K562 (cell line): Measurements from ENCODE around the gene SPHKAP. TPM values are rescaled to one million over a fixed set of nuclear protein-coding genes. Genes with fewer than 3 reads are reported as not detected.

ENCODE experiments used
- ATAC-seq: fragments of 200-7000 bp; cut with Tn5 transposase; 3 replicates; pipeline ENCODE4 v1.9.1; 2020; ENCODE audit warnings: moderate library complexity
- BruUV-seq: library from RNA; stranded (reverse); fragments of 400-500 nt; replicated peaks from 2 replicates; lab custom pipeline; 2021; lab: Mats Ljungman, UMichigan
- CTCF ChIA-PET: fragments of 300-600 bp; formaldehyde crosslinking; extraction: SDS; loops from one replicate; lab custom pipeline; 2021; ENCODE audit warnings: low intra/inter-chr PET ratio; lab: Yijun Ruan, JAX
- POLR2A ChIA-PET: fragments of 300-600, 350-650 bp; sonication (Branson Sonifier 250); formaldehyde crosslinking; extraction: SDS; loops from one replicate; lab custom pipeline; 2021; ENCODE audit warnings: antibody characterized with exemption, inconsistent platforms; lab: Yijun Ruan, JAX
- DNase-seq, 4 experiments: peaks; one replicate each; pipeline versions ENCODE4 v3.0.0 to v3.0.0-alpha.2; 2011 to 2018; ENCODE audit warnings: low spot score in 3 of 4, mixed read lengths in 3 of 4; ENCODE audit errors: extremely low read depth in 1 of 4
- FAIRE-seq: peaks from 2 replicates; lab custom pipeline; 2011; peaks lifted over from hg19 to GRCh38; lab: Jason Lieb, UNC
- H2AFZ ChIP-seq: 2 replicates; pipeline ENCODE4 v1.6.0; 2011; ENCODE audit warnings: low read depth, low read length, control low read depth, inconsistent platforms
- H3K27ac ChIP-seq: fragments of 200-600 bp; 3 replicates; pipeline ENCODE4 v1.8.0; 2011; ENCODE audit warnings: low read depth, mild to moderate bottlenecking, control low read depth, inconsistent platforms, low read length, moderate library complexity, mixed read lengths; ENCODE audit errors: extremely low read depth
- H3K27me3 ChIP-seq, 2 experiments: fragments of 300-600 bp in 1 of 2; 2 replicates in 1 of 2; 3 replicates in 1 of 2; pipeline versions ENCODE4 v1.6.0 to v1.8.0; 2011; ENCODE audit warnings: inconsistent platforms in 2 of 2, low read length in 2 of 2, mild to moderate bottlenecking in 1 of 2, mixed read lengths in 1 of 2, moderate library complexity in 1 of 2; ENCODE audit not compliant: control insufficient read depth in 2 of 2, insufficient read depth in 2 of 2
- H3K36me3 ChIP-seq: fragments of 300-600 bp; 3 replicates; pipeline ENCODE4 v1.8.0; 2011; ENCODE audit warnings: mild to moderate bottlenecking, low read length, inconsistent platforms; ENCODE audit not compliant: control insufficient read depth, insufficient read depth
- H3K4me1 ChIP-seq, 2 experiments: fragments of 200-600 bp in 1 of 2; replicated peaks in 1 of 2; 2 replicates in 1 of 2; 3 replicates in 1 of 2; pipeline versions ENCODE4 v1.5.1 to v1.8.0; 2011; ENCODE audit warnings: inconsistent platforms in 2 of 2, low read length in 2 of 2, mild to moderate bottlenecking in 1 of 2, mixed read lengths in 1 of 2, moderate library complexity in 1 of 2; ENCODE audit not compliant: control insufficient read depth in 2 of 2, insufficient read depth in 2 of 2
- H3K4me2 ChIP-seq: 2 replicates; pipeline ENCODE4 v1.6.1; 2011; ENCODE audit warnings: low read length, control low read depth, inconsistent platforms, mixed read lengths; ENCODE audit not compliant: insufficient read depth
- H3K4me3 ChIP-seq: fragments of 200-600 bp; sonication (generic), shearing (Covaris generic); 2 replicates; pipeline ENCODE4 v1.5.1; 2016; ENCODE audit warnings: control low read depth, inconsistent platforms
- H3K79me2 ChIP-seq: fragments of 200-600 bp; 3 replicates; pipeline ENCODE4 v1.8.0; 2011; ENCODE audit warnings: low read length, inconsistent platforms; ENCODE audit not compliant: control insufficient read depth, insufficient read depth
- H3K9ac ChIP-seq, 2 experiments: 2 replicates each; pipeline versions ENCODE4 v1.6.0 to v1.6.1; 2011; ENCODE audit warnings: low read depth in 2 of 2, low read length in 2 of 2, control low read depth in 1 of 2, inconsistent platforms in 1 of 2, mild to moderate bottlenecking in 1 of 2, mixed read lengths in 1 of 2; ENCODE audit not compliant: insufficient read depth in 1 of 2
- H3K9me1 ChIP-seq: one replicate; pipeline ENCODE4 v1.6.0; 2011; ENCODE audit warnings: inconsistent platforms, mild to moderate bottlenecking, low read length, moderate library complexity; ENCODE audit not compliant: control insufficient read depth, insufficient read depth
- H3K9me3 ChIP-seq: replicated peaks from 2 replicates; pipeline ENCODE4 v1.5.1; 2011; ENCODE audit warnings: low read depth, low read length, inconsistent platforms; ENCODE audit not compliant: control insufficient read depth, insufficient read depth
- H4K20me1 ChIP-seq: replicated peaks from 2 replicates; pipeline ENCODE4 v1.6.1; 2011; ENCODE audit warnings: low read length, inconsistent platforms, mixed read lengths; ENCODE audit not compliant: control insufficient read depth, insufficient read depth
- CREBBP ChIP-seq: IDR thresholded peaks from one replicate; pipeline ENCODE4 v1.6.1; 2012; ENCODE audit warnings: low read depth, mild to moderate bottlenecking, control low read depth, inconsistent platforms, low read length
- RAD51 ChIP-seq: fragments of 450-650 bp; IDR thresholded peaks from 2 replicates; pipeline ENCODE4 v1.7.1; 2016; ENCODE audit warnings: low read depth, mild to moderate bottlenecking, borderline replicate concordance
- ZNF764 ChIP-seq: fragments of 250-450 bp; sonication (Bioruptor Pico); IDR thresholded peaks from 2 replicates; pipeline ENCODE4 v1.4.0; 2020; ENCODE audit warnings: low read depth, mild to moderate bottlenecking, moderate library complexity
- WGBS: fragments of 100-300 bp; shearing (Covaris generic); methylation state at CpG from one replicate; pipeline ENCODE4 v1.1.6; 2016; ENCODE audit warnings: low coverage, mixed read lengths; ENCODE audit not compliant: insufficient coverage; ENCODE audit errors: missing lambda C conversion rate; 5-methylcytosine and 5-hydroxymethylcytosine counted together
- in situ Hi-C: fragments of 300-500 bp; cut with MboI; formaldehyde crosslinking; loops from 4 replicates; pipeline ENCODE4 v1.15.0; 2018; ENCODE audit warnings: inconsistent platforms, mixed read lengths
- intact Hi-C: fragments of 100-400 bp; cut with micrococcal nuclease; formaldehyde crosslinking; loops from 2 replicates; pipeline ENCODE4 v1.14.2; 2022
- polyA plus RNA-seq, 8 experiments: library from polyadenylated mRNA; depleted of rRNA in 4 of 8; stranded (reverse) in 5 of 8; unstranded in 3 of 8; fragments of >200 nt; fragmentation: Nextera tagmentation in 2 of 8; fragmentation: Illumina TruSeq in 1 of 8; extraction: Ambion mirVana in 2 of 8; extraction: Trizol in 1 of 8; gene quantifications; 2 replicates each; pipeline versions ENCODE4 v1.2.1 to v1.2.3, GENCODE V29; 2011 to 2014; ENCODE audit warnings: inconsistent platforms in 1 of 8, missing spikeins in 1 of 8
- small RNA-seq: library from RNA; depleted of rRNA; stranded (forward); fragments of <200 nt; gene quantifications from one replicate; pipeline ENCODE3, GENCODE V24; 2014
- total RNA-seq, 7 experiments: library from RNA; depleted of rRNA in 6 of 7; stranded (reverse); fragments of >200 nt in 6 of 7; fragmentation: Illumina TruSeq in 2 of 7; extraction: Trizol in 2 of 7; gene quantifications; 2 replicates each; pipeline versions ENCODE4 v1.2.1 to v1.2.3, GENCODE V29; 2011 to 2021; ENCODE audit warnings: low replicate concordance in 1 of 7
- TF ChIP-seq, protein P1 (sequence below): sonication (generic); IDR thresholded peaks from 2 replicates; pipeline ENCODE4 v1.6.1; 2016
- TF ChIP-seq, protein P2 (sequence below): fragments of 250-450 bp; sonication (Bioruptor Pico); IDR thresholded peaks from 2 replicates; pipeline ENCODE4 v1.4.0; 2020; ENCODE audit warnings: mild to moderate bottlenecking, moderate library complexity

SPHKAP gene
- total and polyA plus RNA-seq, 9 of the 15 experiments (the other 6 are each of a cell fraction or from before 2014, with no cell fraction given), result not detected

DNA sequence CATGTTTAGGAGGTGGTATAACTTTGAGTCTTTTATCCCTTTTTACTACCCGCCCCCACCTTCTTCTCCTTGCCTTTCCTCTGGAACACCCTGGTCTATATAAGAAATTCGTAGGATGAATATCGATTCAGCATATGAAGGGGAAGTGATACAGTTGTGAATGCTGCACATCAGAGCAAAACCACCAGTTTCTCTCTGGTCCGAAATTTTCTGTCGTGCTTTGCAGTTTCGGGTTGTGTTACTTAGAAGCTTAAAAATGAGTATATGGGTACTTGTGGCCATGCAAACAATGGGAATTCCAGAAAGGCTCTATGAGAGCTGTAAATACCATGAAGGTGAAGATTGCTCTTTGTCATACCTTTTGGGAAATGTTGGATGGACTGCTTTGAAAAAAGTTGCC is 249.5 kb downstream of the SPHKAP start:
- Histone ChIP-seq H3K9ac (no peak overlapping the region), H3K27ac (no peak overlapping the region), H4K20me1 (no peaks in the 10 kb centered on the region), H3K9me1 (no peaks in the 10 kb centered on the region), H2AFZ (no peak overlapping the region), H3K27me3 (no peaks in the 10 kb centered on the region), H3K4me1 (no peaks in the 10 kb centered on the region), H3K36me3 (no peaks in the 10 kb centered on the region), H3K4me2 (no peak overlapping the region), H3K79me2 (no peaks in the 10 kb centered on the region), H3K9me3 (no peaks in the 10 kb centered on the region), H3K4me3 (no peak overlapping the region)
- ATAC-seq, result no peak
- intact Hi-C loops (no loop called here), in situ Hi-C loops (no loop called here)
- POLR2A ChIA-PET, result no interaction called here
- no TSS peak for BruUV-seq
- CTCF ChIA-PET, result no interaction called here
- no peak for TF ChIP-seq ZNF764 (CRISPR knock-in tag)
- TF ChIP-seq RAD51, result no peak
- TF ChIP-seq, protein P1, sequence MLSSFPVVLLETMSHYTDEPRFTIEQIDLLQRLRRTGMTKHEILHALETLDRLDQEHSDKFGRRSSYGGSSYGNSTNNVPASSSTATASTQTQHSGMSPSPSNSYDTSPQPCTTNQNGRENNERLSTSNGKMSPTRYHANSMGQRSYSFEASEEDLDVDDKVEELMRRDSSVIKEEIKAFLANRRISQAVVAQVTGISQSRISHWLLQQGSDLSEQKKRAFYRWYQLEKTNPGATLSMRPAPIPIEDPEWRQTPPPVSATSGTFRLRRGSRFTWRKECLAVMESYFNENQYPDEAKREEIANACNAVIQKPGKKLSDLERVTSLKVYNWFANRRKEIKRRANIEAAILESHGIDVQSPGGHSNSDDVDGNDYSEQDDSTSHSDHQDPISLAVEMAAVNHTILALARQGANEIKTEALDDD, result no peak
- TF ChIP-seq CREBBP, result no peak
- TF ChIP-seq, protein P2, sequence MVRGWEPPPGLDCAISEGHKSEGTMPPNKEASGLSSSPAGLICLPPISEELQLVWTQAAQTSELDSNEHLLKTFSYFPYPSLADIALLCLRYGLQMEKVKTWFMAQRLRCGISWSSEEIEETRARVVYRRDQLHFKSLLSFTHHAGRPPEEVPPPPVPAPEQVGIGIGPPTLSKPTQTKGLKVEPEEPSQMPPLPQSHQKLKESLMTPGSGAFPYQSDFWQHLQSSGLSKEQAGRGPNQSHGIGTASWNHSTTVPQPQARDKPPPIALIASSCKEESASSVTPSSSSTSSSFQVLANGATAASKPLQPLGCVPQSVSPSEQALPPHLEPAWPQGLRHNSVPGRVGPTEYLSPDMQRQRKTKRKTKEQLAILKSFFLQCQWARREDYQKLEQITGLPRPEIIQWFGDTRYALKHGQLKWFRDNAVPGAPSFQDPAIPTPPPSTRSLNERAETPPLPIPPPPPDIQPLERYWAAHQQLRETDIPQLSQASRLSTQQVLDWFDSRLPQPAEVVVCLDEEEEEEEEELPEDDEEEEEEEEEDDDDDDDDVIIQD, result no peak
- WGBS, result 0% methylated on average over 6 of the region's 6 CpGs
- no peak for DNase-seq
- no peak for FAIRE-seq

Small RNAs within 50 kb of the gene (small RNA-seq; reads per million reads assigned to genes)
- not detected for gene RNU6-624P
